H9 (cell line): ENCODE results near the gene ASB14. TPM values are rescaled to one million over a fixed set of nuclear protein-coding genes. Genes with fewer than 3 reads are reported as not detected.

ENCODE experiments used
- DNase-seq: peaks from one replicate; pipeline ENCODE4 v3.0.0-alpha.2; 2017
- H2AFZ ChIP-seq: one replicate; pipeline ENCODE4 v1.6.1; 2013; ENCODE audit warnings: mild to moderate bottlenecking, low read length, control low read depth, moderate library complexity
- H2AK5ac ChIP-seq: 2 replicates; pipeline ENCODE4 v1.6.1; 2013; ENCODE audit warnings: low read length, control low read depth, mixed read lengths; ENCODE audit not compliant: insufficient read length
- H2BK120ac ChIP-seq: one replicate; pipeline ENCODE4 v1.6.1; 2013; ENCODE audit warnings: low read depth, mild to moderate bottlenecking, low read length, control low read depth, inconsistent platforms; ENCODE audit not compliant: poor library complexity, severe bottlenecking
- H2BK12ac ChIP-seq: 2 replicates; pipeline ENCODE4 v1.6.1; 2013; ENCODE audit warnings: low read length, control low read depth, mixed read lengths, low read depth; ENCODE audit not compliant: insufficient read length
- H2BK15ac ChIP-seq: 2 replicates; pipeline ENCODE4 v1.6.1; 2013; ENCODE audit warnings: low read depth, low read length, control low read depth
- H2BK20ac ChIP-seq: one replicate; pipeline ENCODE4 v1.6.1; 2013; ENCODE audit warnings: low read depth, mild to moderate bottlenecking, low read length, control low read depth, inconsistent platforms; ENCODE audit not compliant: poor library complexity, severe bottlenecking
- H2BK5ac ChIP-seq: 2 replicates; pipeline ENCODE4 v1.6.1; 2013; ENCODE audit warnings: low read length, control low read depth, mixed read lengths; ENCODE audit not compliant: insufficient read length
- H3K14ac ChIP-seq: 2 replicates; pipeline ENCODE4 v1.6.1; 2013; ENCODE audit warnings: low read length, control low read depth; ENCODE audit not compliant: insufficient read depth
- H3K18ac ChIP-seq: 2 replicates; pipeline ENCODE4 v1.6.1; 2013; ENCODE audit warnings: low read depth, mild to moderate bottlenecking, mixed read lengths, low read length, control low read depth; ENCODE audit not compliant: insufficient read length
- H3K23ac ChIP-seq: 2 replicates; pipeline ENCODE4 v1.6.1; 2013; ENCODE audit warnings: low read length, control low read depth, mixed read lengths, low read depth; ENCODE audit not compliant: insufficient read length
- H3K23me2 ChIP-seq: 2 replicates; pipeline ENCODE4 v1.6.1; 2013; ENCODE audit warnings: low read depth, mild to moderate bottlenecking, mixed read lengths, low read length, control low read depth; ENCODE audit not compliant: insufficient read length, poor library complexity, severe bottlenecking
- H3K27ac ChIP-seq: 2 replicates; pipeline ENCODE4 v1.5.1; 2013; ENCODE audit warnings: low read length, control low read depth, mixed read lengths, low read depth; ENCODE audit not compliant: insufficient read length
- H3K27me3 ChIP-seq: 2 replicates; pipeline ENCODE4 v1.6.1; 2013; ENCODE audit warnings: low read length, control low read depth, inconsistent platforms; ENCODE audit not compliant: insufficient read depth
- H3K4ac ChIP-seq: 2 replicates; pipeline ENCODE4 v1.6.1; 2013; ENCODE audit warnings: low read depth, mild to moderate bottlenecking, control low read depth, inconsistent platforms, low read length, moderate library complexity
- H3K4me1 ChIP-seq: 2 replicates; pipeline ENCODE4 v1.6.1; 2013; ENCODE audit warnings: low read length, control low read depth, inconsistent platforms; ENCODE audit not compliant: insufficient read depth
- H3K4me2 ChIP-seq: 2 replicates; pipeline ENCODE4 v1.6.1; 2013; ENCODE audit warnings: low read length, control low read depth, mixed read lengths; ENCODE audit not compliant: insufficient read length, insufficient read depth
- H3K56ac ChIP-seq: 2 replicates; pipeline ENCODE4 v1.6.1; 2013; ENCODE audit warnings: low read depth, mild to moderate bottlenecking, mixed read lengths, low read length, control low read depth; ENCODE audit not compliant: insufficient read length
- H3K79me1 ChIP-seq: 2 replicates; pipeline ENCODE4 v1.6.1; 2013; ENCODE audit warnings: low read depth, mild to moderate bottlenecking, moderate library complexity, low read length, control low read depth, inconsistent platforms; ENCODE audit not compliant: insufficient read depth, poor library complexity, severe bottlenecking
- H3K79me2 ChIP-seq: 2 replicates; pipeline ENCODE4 v1.6.1; 2013; ENCODE audit warnings: low read length, control low read depth, inconsistent platforms; ENCODE audit not compliant: insufficient read depth
- H3K9ac ChIP-seq: 2 replicates; pipeline ENCODE4 v1.6.1; 2013; ENCODE audit warnings: low read length, control low read depth, mixed read lengths; ENCODE audit not compliant: insufficient read length; ENCODE audit errors: extremely low read depth
- H3K9me3 ChIP-seq: one replicate; pipeline ENCODE4 v1.6.1; 2013; ENCODE audit warnings: low read depth, low read length, inconsistent platforms; ENCODE audit not compliant: control insufficient read depth
- H3T11ph ChIP-seq: one replicate; pipeline ENCODE4 v1.6.1; 2013; ENCODE audit warnings: mild to moderate bottlenecking, low read length, control low read depth, inconsistent platforms
- H4K20me1 ChIP-seq: one replicate; pipeline ENCODE4 v1.6.1; 2013; ENCODE audit not compliant: control insufficient read depth, insufficient read length, insufficient read depth
- H4K5ac ChIP-seq: 2 replicates; pipeline ENCODE4 v1.6.1; 2013; ENCODE audit warnings: low read depth, mild to moderate bottlenecking, mixed read lengths, low read length, control low read depth; ENCODE audit not compliant: insufficient read length
- H4K8ac ChIP-seq: replicated peaks from 2 replicates; pipeline ENCODE4 v1.6.1; 2013; ENCODE audit warnings: low read length, control low read depth, mixed read lengths, low read depth; ENCODE audit not compliant: insufficient read length
- H4K91ac ChIP-seq: 2 replicates; pipeline ENCODE4 v1.6.1; 2013; ENCODE audit warnings: low read depth, mild to moderate bottlenecking, moderate library complexity, mixed read lengths, low read length, control low read depth; ENCODE audit not compliant: insufficient read length
- H3K27ac Mint-ChIP-seq, 3 experiments: 2 replicates in 2 of 3; 3 replicates in 1 of 3; pipeline ENCODE4 v1.8.0; 2020 to 2021; ENCODE audit warnings: mixed read lengths in 3 of 3, mild to moderate bottlenecking in 1 of 3, moderate library complexity in 1 of 3
- H3K27me3 Mint-ChIP-seq: 2 replicates; pipeline ENCODE4 v1.8.0; 2021; ENCODE audit warnings: low read depth, mild to moderate bottlenecking, moderate library complexity, mixed read lengths
- H3K36me3 Mint-ChIP-seq, 3 experiments: 2 replicates in 2 of 3; 3 replicates in 1 of 3; pipeline ENCODE4 v1.8.0; 2020 to 2021; ENCODE audit warnings: low read depth in 3 of 3, mixed read lengths in 3 of 3; ENCODE audit not compliant: insufficient read depth in 1 of 3
- H3K4me1 Mint-ChIP-seq, 2 experiments: 2 replicates each; pipeline ENCODE4 v1.8.0; 2020; ENCODE audit warnings: mixed read lengths in 2 of 2
- H3K4me3 Mint-ChIP-seq, 2 experiments: 2 replicates in 1 of 2; 3 replicates in 1 of 2; pipeline ENCODE4 v1.8.0; 2020 to 2021; ENCODE audit warnings: mild to moderate bottlenecking in 2 of 2, mixed read lengths in 2 of 2, moderate library complexity in 1 of 2
- H3K9me3 Mint-ChIP-seq, 2 experiments: 2 replicates in 1 of 2; 3 replicates in 1 of 2; pipeline ENCODE4 v1.8.0; 2020; ENCODE audit warnings: mild to moderate bottlenecking in 2 of 2, mixed read lengths in 2 of 2, moderate library complexity in 1 of 2
- CTCF ChIP-seq: fragments of 200-600 bp; sonication (generic); conservative IDR thresholded peaks from 3 replicates; pipeline ENCODE4 v1.8.0; 2021; ENCODE audit warnings: antibody characterized with exemption, mild to moderate bottlenecking
- WGBS: extraction: QIAGEN DNeasy Blood & Tissue Kit; methylation state at CpG from one replicate; pipeline ENCODE4 v1.1.7; 2013; ENCODE audit warnings: missing lambda C conversion rate, low lambda C conversion rate, mixed read lengths; ENCODE audit not compliant: insufficient read length; ENCODE audit errors: extremely low coverage; 5-methylcytosine and 5-hydroxymethylcytosine counted together
- total RNA-seq: library from RNA; stranded (reverse); gene quantifications from 2 replicates; pipeline ENCODE4 v1.2.1, GENCODE V29; 2021

Gene ASB14
- total RNA-seq, 1 experiment from 2014 or later: not detected

DNA sequence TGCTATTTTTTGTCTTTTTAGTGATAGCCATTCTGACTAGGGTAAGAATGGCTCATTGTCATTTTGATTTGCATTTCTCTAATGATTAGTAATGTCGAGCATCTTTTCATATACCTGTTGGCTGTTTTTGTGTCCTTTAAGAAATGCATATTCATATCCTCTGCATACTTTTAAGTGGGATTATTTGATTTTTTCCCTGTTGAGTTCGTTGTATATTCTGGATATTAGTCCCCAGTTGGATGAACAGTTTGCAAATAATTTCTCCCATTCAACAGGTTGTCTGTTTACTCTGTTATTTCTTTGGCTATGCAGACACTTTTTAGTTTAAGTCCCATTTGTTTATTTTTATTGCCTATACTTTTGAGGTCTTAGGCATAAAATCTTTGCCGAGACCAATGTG, 30.6 kb downstream of the ASB14 start:
- Histone ChIP-seq H4K91ac (no peak overlapping the region), H2BK5ac (no peak overlapping the region), H3K14ac (no peak overlapping the region), H3K27me3 (no peaks in the 10 kb centered on the region), H4K8ac (no peak overlapping the region), H3K23me2 (no peaks in the 10 kb centered on the region), H3K23ac (no peak overlapping the region), H3K9ac (no peak overlapping the region), H3K79me2 (no peaks in the 10 kb centered on the region), H3K79me1 (no peaks in the 10 kb centered on the region), H3K18ac (no peak overlapping the region), H2BK20ac (no peak overlapping the region), H2BK120ac (no peak overlapping the region), H2BK15ac (no peak overlapping the region), H2AFZ (no peak overlapping the region), H4K5ac (no peak overlapping the region), H3K9me3 (no peaks in the 10 kb centered on the region), H3K4me1 (no peaks in the 10 kb centered on the region), H3K27ac (no peak overlapping the region), H3T11ph (no peak overlapping the region), H4K20me1 (no peaks in the 10 kb centered on the region), H3K56ac (no peak overlapping the region), H2AK5ac (no peak overlapping the region), H3K4ac (no peak overlapping the region), H3K4me2 (no peak overlapping the region), H2BK12ac (no peak overlapping the region)
- Mint-ChIP-seq H3K27ac (no peak overlapping the region), H3K4me1 (peaks cover 0 to 5% of the 10 kb centered on the region in 2 experiments; a peak in 2 of 4 replicates), H3K27me3 (no peaks in the 10 kb centered on the region), H3K36me3 (peaks cover 50 to 93% (median 74%) of the 10 kb centered on the region in 3 experiments), H3K9me3 (peaks cover 7 to 8% of the 10 kb centered on the region in 2 experiments; a peak in 4 of 5 replicates), H3K4me3 (no peak overlapping the region)
- no CpG with 5 or more reads among the region's 3 CpGs for WGBS
- DNase-seq: no peak
- TF ChIP-seq CTCF: no peak
